Nephron progenitor cell (in vitro differentiated cells): Measurements from ENCODE around the gene TBC1D16.

Source experiments
- DNase-seq: peaks from one replicate; pipeline ENCODE4 v3.0.0; 2021
- H3K27ac Mint-ChIP-seq: 2 replicates; pipeline ENCODE4 v1.8.0; 2021; ENCODE audit warnings: mild to moderate bottlenecking, moderate library complexity, mixed read lengths
- H3K27me3 Mint-ChIP-seq: 2 replicates; pipeline ENCODE4 v1.8.0; 2021; ENCODE audit warnings: mild to moderate bottlenecking, low read depth, mixed read lengths; ENCODE audit not compliant: poor library complexity
- H3K36me3 Mint-ChIP-seq: 2 replicates; pipeline ENCODE4 v1.8.0; 2021; ENCODE audit warnings: low read depth, mixed read lengths
- H3K4me1 Mint-ChIP-seq: 2 replicates; pipeline ENCODE4 v1.8.0; 2021; ENCODE audit warnings: mixed read lengths
- H3K4me3 Mint-ChIP-seq: 2 replicates; pipeline ENCODE4 v1.8.0; 2021; ENCODE audit warnings: mild to moderate bottlenecking, moderate library complexity, mixed read lengths
- H3K9me3 Mint-ChIP-seq: 2 replicates; pipeline ENCODE4 v1.8.0; 2021; ENCODE audit warnings: mild to moderate bottlenecking, moderate library complexity, mixed read lengths
- TF ChIP-seq, protein P1 (sequence below): fragments of 200-600 bp; sonication (generic); IDR thresholded peaks from 2 replicates; pipeline ENCODE4 v1.5.0; 2021; ENCODE audit warnings: antibody characterized with exemption

Gene TBC1D16

DNA sequence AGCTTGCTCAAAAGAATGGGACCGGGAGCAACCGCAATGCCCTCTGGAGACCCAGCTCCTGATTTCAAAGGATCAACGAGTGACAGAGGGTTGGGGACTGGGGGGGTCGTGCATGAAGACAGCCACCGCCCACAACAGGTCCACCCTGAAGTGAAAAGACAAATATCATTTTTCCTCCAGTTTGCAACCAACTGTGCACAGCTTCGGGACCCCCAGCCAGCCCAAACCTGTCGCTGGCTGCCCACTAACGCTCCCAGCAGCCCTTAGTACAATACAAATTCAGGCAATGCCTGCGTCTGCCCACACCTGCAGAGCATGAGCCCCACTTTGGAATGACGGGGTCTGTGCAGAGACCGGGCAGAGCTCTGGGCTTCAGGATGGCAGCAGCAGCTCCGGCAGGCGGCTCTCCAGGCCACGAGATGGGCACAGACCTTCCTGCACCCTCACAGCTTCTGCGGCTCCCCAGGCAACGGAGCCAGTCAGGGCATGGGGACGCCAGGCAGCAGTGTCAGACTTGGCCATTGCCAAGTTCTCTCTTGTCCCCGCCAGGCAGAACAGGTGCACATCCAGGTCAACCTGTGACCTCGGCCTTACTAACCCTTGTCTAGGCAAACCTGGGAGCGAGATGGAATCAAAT, 60.1 kb downstream of the TBC1D16 start:
- no peak for DNase-seq
- Mint-ChIP-seq H3K9me3 (no peaks in the 10 kb centered on the region), H3K27ac (no peak overlapping the region), H3K27me3 (no peaks in the 10 kb centered on the region), H3K4me3 (no peak overlapping the region), H3K36me3 (peaks cover 15% of the 10 kb centered on the region), H3K4me1 (peaks cover 47% of the 10 kb centered on the region)
- TF ChIP-seq, protein P1, sequence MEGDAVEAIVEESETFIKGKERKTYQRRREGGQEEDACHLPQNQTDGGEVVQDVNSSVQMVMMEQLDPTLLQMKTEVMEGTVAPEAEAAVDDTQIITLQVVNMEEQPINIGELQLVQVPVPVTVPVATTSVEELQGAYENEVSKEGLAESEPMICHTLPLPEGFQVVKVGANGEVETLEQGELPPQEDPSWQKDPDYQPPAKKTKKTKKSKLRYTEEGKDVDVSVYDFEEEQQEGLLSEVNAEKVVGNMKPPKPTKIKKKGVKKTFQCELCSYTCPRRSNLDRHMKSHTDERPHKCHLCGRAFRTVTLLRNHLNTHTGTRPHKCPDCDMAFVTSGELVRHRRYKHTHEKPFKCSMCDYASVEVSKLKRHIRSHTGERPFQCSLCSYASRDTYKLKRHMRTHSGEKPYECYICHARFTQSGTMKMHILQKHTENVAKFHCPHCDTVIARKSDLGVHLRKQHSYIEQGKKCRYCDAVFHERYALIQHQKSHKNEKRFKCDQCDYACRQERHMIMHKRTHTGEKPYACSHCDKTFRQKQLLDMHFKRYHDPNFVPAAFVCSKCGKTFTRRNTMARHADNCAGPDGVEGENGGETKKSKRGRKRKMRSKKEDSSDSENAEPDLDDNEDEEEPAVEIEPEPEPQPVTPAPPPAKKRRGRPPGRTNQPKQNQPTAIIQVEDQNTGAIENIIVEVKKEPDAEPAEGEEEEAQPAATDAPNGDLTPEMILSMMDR: no peak

DNA sequence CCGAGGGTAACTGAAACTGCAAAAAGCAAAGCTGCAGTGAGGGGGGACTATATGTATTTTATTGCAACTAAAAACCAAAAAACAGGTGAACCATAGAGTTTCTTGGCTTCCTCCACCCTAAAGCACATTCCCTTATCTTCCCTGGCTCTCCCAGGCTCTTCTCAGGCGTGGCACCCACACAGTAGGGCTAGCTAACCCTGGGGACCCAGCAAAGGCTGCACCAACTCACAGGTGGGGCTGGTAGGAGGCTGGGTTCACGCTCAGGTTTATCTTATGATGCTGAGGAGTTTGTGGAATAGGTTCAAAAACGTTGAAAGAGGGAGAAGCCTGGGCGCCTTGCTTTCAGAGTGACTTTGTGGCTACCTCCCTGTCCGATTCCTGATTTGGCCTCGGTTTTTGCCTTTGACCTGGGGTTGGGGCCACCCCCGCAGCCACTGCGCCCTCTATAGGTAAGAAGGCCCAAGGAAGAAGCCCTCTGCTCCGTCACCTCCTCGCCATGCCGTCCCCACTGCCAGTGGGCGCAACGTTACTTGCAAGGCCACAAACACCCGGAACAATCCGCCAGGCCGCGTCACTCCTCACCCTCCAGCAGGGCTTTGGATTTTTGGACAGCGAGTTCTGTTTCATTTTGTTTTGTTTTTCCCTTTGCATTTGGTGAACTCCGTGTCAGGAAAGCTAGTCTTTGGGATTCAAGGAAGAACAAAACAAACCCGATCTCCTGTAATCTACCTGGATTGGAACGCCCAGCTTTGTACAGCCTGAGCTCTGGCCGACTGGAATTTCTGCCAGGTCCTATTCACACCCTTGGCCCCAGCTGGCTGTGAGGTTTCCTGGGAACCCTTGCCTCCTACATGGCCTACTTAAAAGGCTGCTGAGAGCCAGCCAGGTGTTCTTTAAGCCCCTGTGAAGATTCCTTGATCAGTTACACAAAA, 60.8 kb downstream of the TBC1D16 start:
- no peaks in the 10 kb centered on the region for H3K9me3 Mint-ChIP-seq
- peaks cover 19% of the 10 kb centered on the region for H3K36me3 Mint-ChIP-seq
- TF ChIP-seq, protein P1: peak; percentile 23
- no peak overlapping the region for H3K4me3 Mint-ChIP-seq
- no peaks in the 10 kb centered on the region for H3K27me3 Mint-ChIP-seq
- no peak overlapping the region for H3K27ac Mint-ChIP-seq
- H3K4me1 Mint-ChIP-seq: peaks cover 40% of the 10 kb centered on the region
- no peak for DNase-seq

DNA sequence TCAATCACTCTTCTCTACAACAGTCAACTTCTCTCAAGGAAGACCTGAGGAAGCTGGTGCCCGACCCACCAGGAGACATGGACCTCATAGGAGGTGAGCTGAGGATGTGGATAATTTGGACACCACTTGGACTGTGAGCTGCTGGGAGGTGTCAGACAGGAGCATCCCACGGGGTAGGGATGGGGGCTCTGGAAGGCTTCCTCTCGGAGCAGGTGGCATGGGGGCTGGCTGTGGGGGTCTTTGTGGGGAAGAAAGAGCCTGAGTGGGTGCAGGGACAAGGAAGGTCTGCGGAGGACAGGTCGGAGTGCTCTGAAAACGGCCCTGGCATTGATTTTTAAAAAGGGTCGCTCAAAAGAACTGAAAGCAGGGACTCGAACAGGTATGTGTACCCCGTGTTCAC, 64.0 kb downstream of the TBC1D16 start:
- H3K4me1 Mint-ChIP-seq: peaks cover 10% of the 10 kb centered on the region
- no peak for DNase-seq
- H3K27ac Mint-ChIP-seq: no peak overlapping the region
- H3K27me3 Mint-ChIP-seq: peaks cover 3% of the 10 kb centered on the region
- TF ChIP-seq, protein P1: no peak
- peaks cover 40% of the 10 kb centered on the region for H3K36me3 Mint-ChIP-seq
- no peaks in the 10 kb centered on the region for H3K9me3 Mint-ChIP-seq
- no peak overlapping the region for H3K4me3 Mint-ChIP-seq

DNA sequence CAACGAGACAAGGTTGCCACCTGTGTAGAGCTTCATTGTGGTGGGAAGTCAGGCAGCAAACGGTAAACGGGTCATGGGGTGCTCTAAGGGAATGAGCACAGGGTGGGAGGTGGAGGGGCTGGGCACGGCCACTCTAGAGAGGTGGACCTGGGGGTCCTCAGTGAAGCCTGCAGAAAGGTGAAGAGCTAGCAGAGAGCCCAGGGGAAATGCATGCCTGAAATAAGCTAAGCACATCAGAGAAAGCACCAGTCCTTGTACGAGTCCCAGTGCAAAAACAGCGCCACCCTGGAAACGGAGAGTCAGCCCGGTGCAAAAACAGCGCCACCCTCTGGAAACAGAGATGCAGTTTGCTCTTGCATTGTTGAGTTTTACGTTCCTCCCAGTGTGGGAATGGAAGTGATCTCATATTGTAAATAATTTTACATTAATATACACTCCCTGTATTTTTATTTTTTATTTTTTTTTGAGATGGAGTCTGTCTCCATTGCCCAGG, 65.0 kb downstream of the TBC1D16 start:
- H3K4me3 Mint-ChIP-seq: no peak overlapping the region
- H3K27ac Mint-ChIP-seq: no peak overlapping the region
- H3K9me3 Mint-ChIP-seq: no peaks in the 10 kb centered on the region
- peaks cover 3% of the 10 kb centered on the region for H3K27me3 Mint-ChIP-seq
- peaks cover 50% of the 10 kb centered on the region for H3K36me3 Mint-ChIP-seq
- TF ChIP-seq, protein P1: peak; percentile 49
- DNase-seq: no peak
- H3K4me1 Mint-ChIP-seq: peaks cover 5% of the 10 kb centered on the region

DNA sequence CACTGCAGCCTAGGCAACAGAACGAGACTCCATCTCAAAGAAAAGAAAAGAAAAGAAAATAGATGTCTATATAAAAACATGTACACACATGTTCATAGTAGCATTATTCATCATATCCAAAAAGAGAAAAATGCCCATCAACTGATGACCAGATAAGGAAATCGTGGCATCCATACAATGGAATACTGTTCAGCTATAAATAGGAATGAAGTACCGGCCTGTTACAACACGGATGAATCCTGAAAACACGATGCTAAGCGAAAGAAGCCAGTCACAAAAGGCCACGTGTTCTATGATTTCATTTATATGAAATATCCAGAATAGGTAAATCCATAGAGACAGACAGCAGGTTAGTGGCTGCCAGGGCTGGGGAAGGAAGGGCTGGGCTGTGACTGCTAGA, 65.8 kb downstream of the TBC1D16 start:
- Mint-ChIP-seq H3K4me1 (peaks cover 5% of the 10 kb centered on the region), H3K9me3 (no peaks in the 10 kb centered on the region), H3K27me3 (peaks cover 3% of the 10 kb centered on the region), H3K27ac (no peak overlapping the region), H3K4me3 (no peak overlapping the region), H3K36me3 (peaks cover 52% of the 10 kb centered on the region)
- no peak for DNase-seq
- TF ChIP-seq, protein P1: no peak
